ENCODE data around the gene GINS3. TPM values are rescaled to one million over a fixed set of nuclear protein-coding genes. Genes with fewer than 3 reads are reported as not detected.
A peak's percentile ranks its signal among the peaks of the same experiment; 100 is the strongest.

GINS3 gene
- polyA plus RNA-seq, 3 donors, result 0.79 to 1.8 (median 1.4) TPM

DNA sequence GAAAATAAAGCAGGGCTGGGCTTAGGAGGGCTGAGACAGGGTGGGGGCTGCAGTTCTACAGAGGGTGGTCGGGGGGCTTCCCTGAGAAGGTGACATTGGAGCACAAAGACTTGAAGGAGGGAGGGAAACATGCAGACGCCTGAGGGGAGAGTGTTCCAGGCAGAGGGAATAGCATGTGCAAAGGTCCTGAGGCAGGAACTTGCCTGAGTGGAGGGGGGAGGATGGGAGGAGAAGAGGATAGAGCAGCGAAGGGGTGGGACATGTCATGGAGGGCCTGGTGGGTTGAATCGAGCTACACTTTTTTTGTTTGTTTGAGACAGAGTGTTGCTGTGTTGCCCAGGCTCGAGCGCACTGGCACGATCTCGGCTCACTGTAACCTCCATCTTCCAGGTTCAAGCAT is 33.0 kb downstream of the GINS3 start:
- no peaks in the 10 kb centered on the region for H3K36me3 ChIP-seq (replicated peaks in 1 of 2; ENCODE audit: control insufficient read depth in 1 of 2, insufficient read depth in 2 of 2, low read length in 2 of 2)
- peaks cover 14 to 51% of the 10 kb centered on the region in 2 donors for H3K27me3 ChIP-seq (ENCODE audit: control insufficient read depth in 2 of 2, insufficient read depth in 2 of 2, low read length in 2 of 2)
- Mint-ChIP-seq H3K9me3 (peaks cover 0 to 4% (median 0%) of the 10 kb centered on the region in 7 donors), H3K36me3 (no peaks in the 10 kb centered on the region), H3K4me3 (peak overlapping the region; percentile 31 to 85), H3K27me3 (ENCODE audit: low read depth in 3 of 3) (peaks cover 52 to 74% (median 67%) of the 10 kb centered on the region in 3 donors), H3K27ac (peak overlapping the region; percentile 73 to 97 (median 87)), H3K4me1 (peaks cover 38% of the 10 kb centered on the region)
- no peaks in the 10 kb centered on the region for H3K79me2 ChIP-seq (ENCODE audit: insufficient read depth, low read length)
- H3K9ac ChIP-seq (ENCODE audit: insufficient read depth, low read length, poor library complexity, severe bottlenecking), result no peak overlapping the region
- H4K20me1 ChIP-seq (ENCODE audit: insufficient read depth, low read length), result no peaks in the 10 kb centered on the region
- H3K4me1 ChIP-seq (ENCODE audit: control insufficient read depth in 1 of 2, insufficient read depth in 2 of 2, low read length in 2 of 2), result peaks cover 25 to 30% of the 10 kb centered on the region in 2 donors
- intact Hi-C loops (cut with micrococcal nuclease), result no loop called here
- DNase-seq, result no peak
- peak overlapping the region; percentile 69 to 77 for H3K27ac ChIP-seq (ENCODE audit: low read depth in 1 of 2, low read length in 2 of 2)
- peak overlapping the region; percentile 69 for H3K4me2 ChIP-seq (replicated peaks; ENCODE audit: extremely low read depth, low read length, poor library complexity, severe bottlenecking)
- TF ChIP-seq, protein P1, sequence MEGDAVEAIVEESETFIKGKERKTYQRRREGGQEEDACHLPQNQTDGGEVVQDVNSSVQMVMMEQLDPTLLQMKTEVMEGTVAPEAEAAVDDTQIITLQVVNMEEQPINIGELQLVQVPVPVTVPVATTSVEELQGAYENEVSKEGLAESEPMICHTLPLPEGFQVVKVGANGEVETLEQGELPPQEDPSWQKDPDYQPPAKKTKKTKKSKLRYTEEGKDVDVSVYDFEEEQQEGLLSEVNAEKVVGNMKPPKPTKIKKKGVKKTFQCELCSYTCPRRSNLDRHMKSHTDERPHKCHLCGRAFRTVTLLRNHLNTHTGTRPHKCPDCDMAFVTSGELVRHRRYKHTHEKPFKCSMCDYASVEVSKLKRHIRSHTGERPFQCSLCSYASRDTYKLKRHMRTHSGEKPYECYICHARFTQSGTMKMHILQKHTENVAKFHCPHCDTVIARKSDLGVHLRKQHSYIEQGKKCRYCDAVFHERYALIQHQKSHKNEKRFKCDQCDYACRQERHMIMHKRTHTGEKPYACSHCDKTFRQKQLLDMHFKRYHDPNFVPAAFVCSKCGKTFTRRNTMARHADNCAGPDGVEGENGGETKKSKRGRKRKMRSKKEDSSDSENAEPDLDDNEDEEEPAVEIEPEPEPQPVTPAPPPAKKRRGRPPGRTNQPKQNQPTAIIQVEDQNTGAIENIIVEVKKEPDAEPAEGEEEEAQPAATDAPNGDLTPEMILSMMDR (IDR thresholded peaks at IDR 0.05), result no peak
- H2AFZ ChIP-seq (ENCODE audit: insufficient read depth, low read depth, low read length, poor library complexity, severe bottlenecking), result peak overlapping the region; percentile 62
- WGBS (ENCODE audit: insufficient coverage), result 96% methylated on average over 5 of the region's 8 CpGs
- H3K4me3 ChIP-seq (replicated peaks in 1 of 3; ENCODE audit: low read depth in 2 of 3, low read length in 3 of 3), result peak overlapping the region in 1 of 3 experiments; percentile 61
- peaks cover 0 to 4% of the 10 kb centered on the region in 2 donors for H3K9me3 ChIP-seq (replicated peaks in 1 of 2; ENCODE audit: control insufficient read depth in 1 of 2, insufficient read depth in 1 of 2, low read length in 2 of 2)

DNA sequence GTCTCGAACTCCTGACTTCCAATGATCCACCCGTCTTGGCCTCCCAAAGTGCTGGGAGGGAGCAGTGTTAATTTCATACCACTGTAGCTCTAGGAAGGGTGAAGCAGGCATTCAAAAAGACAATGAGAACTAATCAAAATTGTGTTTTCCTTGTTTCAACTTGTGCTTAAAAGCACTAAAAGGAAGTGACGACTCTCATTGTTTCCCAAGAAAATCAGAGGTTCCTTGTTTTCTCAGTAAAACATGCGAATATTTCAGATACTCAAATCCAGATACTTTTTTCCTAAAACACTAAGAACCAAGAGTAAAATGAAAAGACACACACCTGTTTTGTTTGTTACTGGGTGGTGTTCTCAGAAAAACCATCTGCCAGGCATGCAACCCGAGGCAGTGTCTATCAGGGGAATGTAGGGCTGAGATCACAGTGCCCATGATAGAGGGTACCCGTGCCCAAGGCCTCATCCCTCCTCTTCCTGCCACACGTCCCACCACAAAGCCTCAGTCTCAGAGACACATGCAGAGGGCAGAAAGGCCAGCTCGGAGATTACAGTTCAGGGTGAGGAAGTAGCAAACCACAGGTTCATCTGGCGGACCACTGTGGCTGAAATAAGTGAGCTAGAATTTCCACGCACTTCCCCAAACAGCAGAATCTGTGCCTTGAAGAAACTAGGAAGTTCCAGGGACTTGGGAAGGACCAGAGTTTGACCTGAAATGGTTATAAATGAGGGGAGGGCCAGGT is 33.7 kb downstream of the GINS3 start:
- Histone ChIP-seq H3K79me2 (ENCODE audit: insufficient read depth, low read length) (no peaks in the 10 kb centered on the region), H3K4me1 (ENCODE audit: control insufficient read depth in 1 of 2, insufficient read depth in 2 of 2, low read length in 2 of 2) (peaks cover 25 to 29% of the 10 kb centered on the region in 2 donors), H3K36me3 (replicated peaks in 1 of 2; ENCODE audit: control insufficient read depth in 1 of 2, insufficient read depth in 2 of 2, low read length in 2 of 2) (no peaks in the 10 kb centered on the region), H2AFZ (ENCODE audit: insufficient read depth, low read depth, low read length, poor library complexity, severe bottlenecking) (peak overlapping the region; percentile 62), H3K27me3 (ENCODE audit: control insufficient read depth in 2 of 2, insufficient read depth in 2 of 2, low read length in 2 of 2) (peaks cover 14 to 48% of the 10 kb centered on the region in 2 donors), H3K4me2 (replicated peaks; ENCODE audit: extremely low read depth, low read length, poor library complexity, severe bottlenecking) (peak overlapping the region; percentile 69), H4K20me1 (ENCODE audit: insufficient read depth, low read length) (no peaks in the 10 kb centered on the region), H3K4me3 (replicated peaks in 1 of 3; ENCODE audit: low read depth in 2 of 3, low read length in 3 of 3) (peak overlapping the region in 1 of 3 experiments; percentile 61), H3K9me3 (replicated peaks in 1 of 2; ENCODE audit: control insufficient read depth in 1 of 2, insufficient read depth in 1 of 2, low read length in 2 of 2) (peaks cover 0 to 4% of the 10 kb centered on the region in 2 donors), H3K9ac (ENCODE audit: insufficient read depth, low read length, poor library complexity, severe bottlenecking) (no peak overlapping the region), H3K27ac (ENCODE audit: low read depth in 1 of 2, low read length in 2 of 2) (peak overlapping the region; percentile 69 to 77)
- peak overlapping the region; percentile 75 to 97 (median 87) for H3K27ac Mint-ChIP-seq
- TF ChIP-seq, protein P1 (IDR thresholded peaks at IDR 0.05), result no peak
- no peaks in the 10 kb centered on the region for H3K36me3 Mint-ChIP-seq
- DNase-seq, result peak; percentile 64 to 80 (median 71)
- peaks cover 0 to 4% (median 0%) of the 10 kb centered on the region in 7 donors for H3K9me3 Mint-ChIP-seq
- H3K4me1 Mint-ChIP-seq, result peaks cover 35% of the 10 kb centered on the region
- peaks cover 51 to 72% (median 64%) of the 10 kb centered on the region in 3 donors for H3K27me3 Mint-ChIP-seq (ENCODE audit: low read depth in 3 of 3)
- 76% methylated on average over 2 of the region's 10 CpGs for WGBS (ENCODE audit: insufficient coverage)
- peak overlapping the region; percentile 56 to 85 for H3K4me3 Mint-ChIP-seq
- intact Hi-C loops (cut with micrococcal nuclease), result no loop called here
